GM23338 (cell line): Measurements from ENCODE around the gene IGF2. TPM values are rescaled to one million over a fixed set of nuclear protein-coding genes. Genes with fewer than 3 reads are reported as not detected.

Experiments used
- ATAC-seq: fragments of 200-7000 bp; cut with Tn5 transposase; 3 replicates; pipeline ENCODE4 v1.9.1; 2020
- DNase-seq: peaks from one replicate; pipeline ENCODE4 v3.0.0-alpha.2; 2015; ENCODE audit warnings: low spot score
- H2AFZ ChIP-seq: fragments of 200-600 bp; sonication (generic); 2 replicates; pipeline ENCODE4 v1.8.0; 2016; ENCODE audit warnings: antibody characterized with exemption, mild to moderate bottlenecking, moderate library complexity
- H3F3A ChIP-seq: fragments of 200-600 bp; sonication (generic); replicated peaks from 2 replicates; pipeline ENCODE4 v1.8.0; 2017; ENCODE audit warnings: antibody characterized with exemption, mixed run types, low read depth
- H3K27ac ChIP-seq: fragments of 200-600 bp; sonication (generic); 2 replicates; pipeline ENCODE4 v1.6.1; 2016; ENCODE audit warnings: low read depth
- H3K27me3 ChIP-seq: fragments of 200-600 bp; sonication (generic); 2 replicates; pipeline ENCODE4 v1.8.0; 2016; ENCODE audit warnings: mild to moderate bottlenecking, mixed run types, moderate library complexity; ENCODE audit not compliant: insufficient read depth
- H3K36me3 ChIP-seq: fragments of 200-600 bp; sonication (generic); 2 replicates; pipeline ENCODE4 v1.8.0; 2016; ENCODE audit warnings: mild to moderate bottlenecking; ENCODE audit not compliant: insufficient read depth
- H3K4me1 ChIP-seq: fragments of 200-600 bp; sonication (generic); 2 replicates; pipeline ENCODE4 v1.8.0; 2016; ENCODE audit warnings: mild to moderate bottlenecking, moderate library complexity; ENCODE audit not compliant: insufficient read depth
- H3K4me2 ChIP-seq: fragments of 200-600 bp; sonication (generic); 2 replicates; pipeline ENCODE4 v1.7.1; 2017; ENCODE audit warnings: mixed run types
- H3K4me3 ChIP-seq: fragments of 200-600 bp; sonication (generic); 2 replicates; pipeline ENCODE4 v1.6.1; 2016; ENCODE audit warnings: mixed run types
- H3K79me2 ChIP-seq: fragments of 200-600 bp; sonication (generic); replicated peaks from 2 replicates; pipeline ENCODE4 v1.8.0; 2017; ENCODE audit warnings: mild to moderate bottlenecking; ENCODE audit not compliant: insufficient read depth
- H3K9me2 ChIP-seq: fragments of 200-600 bp; sonication (generic); 2 replicates; pipeline ENCODE4 v1.8.0; 2017; ENCODE audit not compliant: insufficient read depth
- H4K20me1 ChIP-seq: fragments of 200-600 bp; sonication (generic); replicated peaks from 2 replicates; pipeline ENCODE4 v1.8.0; 2017; ENCODE audit warnings: mild to moderate bottlenecking; ENCODE audit not compliant: insufficient read depth
- H3K27ac Mint-ChIP-seq: 2 replicates; pipeline ENCODE4 v1.8.0; 2020; ENCODE audit warnings: inconsistent platforms, mild to moderate bottlenecking, moderate library complexity, mixed read lengths
- H3K27me3 Mint-ChIP-seq: 3 replicates; pipeline ENCODE4 v1.8.0; 2022; ENCODE audit warnings: low read depth, mild to moderate bottlenecking, moderate library complexity, mixed read lengths, inconsistent platforms; ENCODE audit not compliant: insufficient read depth, poor library complexity
- H3K36me3 Mint-ChIP-seq: 3 replicates; pipeline ENCODE4 v1.8.0; 2021; ENCODE audit warnings: low read depth, mild to moderate bottlenecking, inconsistent platforms, moderate library complexity, mixed read lengths
- H3K4me1 Mint-ChIP-seq: 3 replicates; pipeline ENCODE4 v1.8.0; 2020; ENCODE audit warnings: mild to moderate bottlenecking, inconsistent platforms, mixed read lengths
- H3K4me3 Mint-ChIP-seq: 3 replicates; pipeline ENCODE4 v1.8.0; 2021; ENCODE audit warnings: moderate library complexity, mild to moderate bottlenecking, inconsistent platforms, mixed read lengths
- H3K9me3 Mint-ChIP-seq: 3 replicates; pipeline ENCODE4 v1.8.0; 2020; ENCODE audit warnings: moderate library complexity, mild to moderate bottlenecking, inconsistent platforms, mixed read lengths
- CREB1 ChIP-seq: fragments of 250-450 bp; sonication (Bioruptor Pico); IDR thresholded peaks from 2 replicates; pipeline ENCODE4 v1.5.0; 2020; ENCODE audit warnings: low read depth, mild to moderate bottlenecking, moderate library complexity
- EZH2 ChIP-seq: fragments of 200-600 bp; sonication (generic); IDR thresholded peaks from one replicate; pipeline ENCODE4 v1.8.0; 2017; ENCODE audit warnings: antibody characterized with exemption, mild to moderate bottlenecking, low read depth; ENCODE audit not compliant: unreplicated experiment
- EZH2phosphoT487 ChIP-seq: fragments of 200-600 bp; sonication (generic); IDR thresholded peaks from one replicate; pipeline ENCODE4 v1.8.1; 2018; ENCODE audit warnings: antibody characterized with exemption; ENCODE audit not compliant: unreplicated experiment
- JUNB ChIP-seq: IDR thresholded peaks from one replicate; pipeline ENCODE4 v1.6.1; 2016; ENCODE audit warnings: antibody characterized with exemption; ENCODE audit not compliant: unreplicated experiment
- NANOG ChIP-seq: IDR thresholded peaks from 2 replicates; pipeline ENCODE4 v1.6.1; 2016; ENCODE audit warnings: antibody characterized with exemption, borderline replicate concordance
- POLR2AphosphoS5 ChIP-seq: IDR thresholded peaks from 2 replicates; pipeline ENCODE4 v1.6.1; 2016; ENCODE audit warnings: antibody characterized with exemption, low read depth
- STAT1 ChIP-seq: IDR thresholded peaks from one replicate; pipeline ENCODE4 v1.6.1; 2016; ENCODE audit warnings: antibody characterized with exemption; ENCODE audit not compliant: unreplicated experiment
- ZNF114 ChIP-seq: fragments of 250-450 bp; sonication (Bioruptor Pico); IDR thresholded peaks from 2 replicates; pipeline ENCODE4 v1.5.0; 2020; ENCODE audit warnings: mild to moderate bottlenecking, moderate library complexity
- ZNF331 ChIP-seq: fragments of 250-450 bp; sonication (Bioruptor Pico); IDR thresholded peaks from 2 replicates; pipeline ENCODE4 v1.5.0; 2020; ENCODE audit warnings: low read depth, mild to moderate bottlenecking, moderate library complexity
- polyA plus RNA-seq: library from polyadenylated mRNA; unstranded; fragments of >200 nt; fragmentation: Nextera tagmentation; extraction: Ambion mirVana; gene quantifications from 2 replicates; pipeline ENCODE4 v1.2.1, GENCODE V29; 2016
- total RNA-seq: library from RNA; depleted of rRNA; stranded (reverse); fragments of >200 nt; shearing (Covaris generic); gene quantifications from 2 replicates; pipeline ENCODE4 v1.2.3, GENCODE V29; 2014
- TF ChIP-seq, protein P1 (sequence below), 2 experiments: fragments of 200-600 bp in 1 of 2; sonication (generic) in 1 of 2; conservative IDR thresholded peaks; 2 replicates each; pipeline versions ENCODE4 v1.5.1 to v1.6.1; 2016 to 2017; ENCODE audit warnings: antibody characterized with exemption in 2 of 2, low read depth in 2 of 2, mild to moderate bottlenecking in 2 of 2, moderate library complexity in 1 of 2
- TF ChIP-seq, protein P2 (sequence below): IDR thresholded peaks from one replicate; pipeline ENCODE4 v1.6.1; 2018; ENCODE audit warnings: antibody characterized with exemption; ENCODE audit not compliant: unreplicated experiment

IGF2 gene
- total and polyA plus RNA-seq, 2 experiments from 2014 or later = 1.4 to 4.0 TPM

DNA sequence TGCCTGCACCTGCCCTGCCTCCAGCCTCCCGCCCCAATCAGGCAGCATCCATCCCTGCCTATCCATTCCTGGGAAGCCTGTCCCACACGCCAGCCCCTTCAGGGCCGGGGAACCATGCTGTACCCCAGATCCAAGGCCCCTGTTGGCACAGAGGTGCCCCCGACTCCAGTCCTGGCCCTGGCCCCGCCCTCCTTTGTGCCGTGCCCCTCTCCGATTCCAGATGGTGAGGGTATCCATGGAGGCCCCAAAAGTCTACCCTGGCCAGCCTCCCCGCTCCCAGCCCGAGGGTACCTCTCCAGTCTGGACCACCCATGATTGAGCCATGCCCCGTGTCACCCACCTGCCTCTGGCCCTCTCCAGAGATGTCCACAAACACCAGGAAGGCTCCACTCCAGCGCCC, 35.2 kb upstream of the IGF2 start:
- Mint-ChIP-seq H3K27me3 (peaks cover 24% of the 10 kb centered on the region), H3K9me3 (no peaks in the 10 kb centered on the region), H3K4me3 (no peak overlapping the region), H3K27ac (no peak overlapping the region), H3K36me3 (no peaks in the 10 kb centered on the region), H3K4me1 (no peaks in the 10 kb centered on the region)
- no peaks in the 10 kb centered on the region for H3K4me1 ChIP-seq
- DNase-seq = no peak
- no peak overlapping the region for H3K4me3 ChIP-seq
- H3K9me2 ChIP-seq = no peaks in the 10 kb centered on the region
- no peak overlapping the region for H3K4me2 ChIP-seq
- TF ChIP-seq NANOG = no peak
- TF ChIP-seq CREB1 (CRISPR knock-in tag) = no peak
- no peak for TF ChIP-seq STAT1
- TF ChIP-seq, protein P1, sequence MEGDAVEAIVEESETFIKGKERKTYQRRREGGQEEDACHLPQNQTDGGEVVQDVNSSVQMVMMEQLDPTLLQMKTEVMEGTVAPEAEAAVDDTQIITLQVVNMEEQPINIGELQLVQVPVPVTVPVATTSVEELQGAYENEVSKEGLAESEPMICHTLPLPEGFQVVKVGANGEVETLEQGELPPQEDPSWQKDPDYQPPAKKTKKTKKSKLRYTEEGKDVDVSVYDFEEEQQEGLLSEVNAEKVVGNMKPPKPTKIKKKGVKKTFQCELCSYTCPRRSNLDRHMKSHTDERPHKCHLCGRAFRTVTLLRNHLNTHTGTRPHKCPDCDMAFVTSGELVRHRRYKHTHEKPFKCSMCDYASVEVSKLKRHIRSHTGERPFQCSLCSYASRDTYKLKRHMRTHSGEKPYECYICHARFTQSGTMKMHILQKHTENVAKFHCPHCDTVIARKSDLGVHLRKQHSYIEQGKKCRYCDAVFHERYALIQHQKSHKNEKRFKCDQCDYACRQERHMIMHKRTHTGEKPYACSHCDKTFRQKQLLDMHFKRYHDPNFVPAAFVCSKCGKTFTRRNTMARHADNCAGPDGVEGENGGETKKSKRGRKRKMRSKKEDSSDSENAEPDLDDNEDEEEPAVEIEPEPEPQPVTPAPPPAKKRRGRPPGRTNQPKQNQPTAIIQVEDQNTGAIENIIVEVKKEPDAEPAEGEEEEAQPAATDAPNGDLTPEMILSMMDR (conservative IDR thresholded peaks at IDR 0.05; ENCODE audit: low read depth in 2 of 2) = no peak
- TF ChIP-seq POLR2AphosphoS5 = no peak
- TF ChIP-seq JUNB = no peak
- TF ChIP-seq, protein P2, sequence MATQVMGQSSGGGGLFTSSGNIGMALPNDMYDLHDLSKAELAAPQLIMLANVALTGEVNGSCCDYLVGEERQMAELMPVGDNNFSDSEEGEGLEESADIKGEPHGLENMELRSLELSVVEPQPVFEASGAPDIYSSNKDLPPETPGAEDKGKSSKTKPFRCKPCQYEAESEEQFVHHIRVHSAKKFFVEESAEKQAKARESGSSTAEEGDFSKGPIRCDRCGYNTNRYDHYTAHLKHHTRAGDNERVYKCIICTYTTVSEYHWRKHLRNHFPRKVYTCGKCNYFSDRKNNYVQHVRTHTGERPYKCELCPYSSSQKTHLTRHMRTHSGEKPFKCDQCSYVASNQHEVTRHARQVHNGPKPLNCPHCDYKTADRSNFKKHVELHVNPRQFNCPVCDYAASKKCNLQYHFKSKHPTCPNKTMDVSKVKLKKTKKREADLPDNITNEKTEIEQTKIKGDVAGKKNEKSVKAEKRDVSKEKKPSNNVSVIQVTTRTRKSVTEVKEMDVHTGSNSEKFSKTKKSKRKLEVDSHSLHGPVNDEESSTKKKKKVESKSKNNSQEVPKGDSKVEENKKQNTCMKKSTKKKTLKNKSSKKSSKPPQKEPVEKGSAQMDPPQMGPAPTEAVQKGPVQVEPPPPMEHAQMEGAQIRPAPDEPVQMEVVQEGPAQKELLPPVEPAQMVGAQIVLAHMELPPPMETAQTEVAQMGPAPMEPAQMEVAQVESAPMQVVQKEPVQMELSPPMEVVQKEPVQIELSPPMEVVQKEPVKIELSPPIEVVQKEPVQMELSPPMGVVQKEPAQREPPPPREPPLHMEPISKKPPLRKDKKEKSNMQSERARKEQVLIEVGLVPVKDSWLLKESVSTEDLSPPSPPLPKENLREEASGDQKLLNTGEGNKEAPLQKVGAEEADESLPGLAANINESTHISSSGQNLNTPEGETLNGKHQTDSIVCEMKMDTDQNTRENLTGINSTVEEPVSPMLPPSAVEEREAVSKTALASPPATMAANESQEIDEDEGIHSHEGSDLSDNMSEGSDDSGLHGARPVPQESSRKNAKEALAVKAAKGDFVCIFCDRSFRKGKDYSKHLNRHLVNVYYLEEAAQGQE = no peak
- no peak for TF ChIP-seq ZNF331 (CRISPR knock-in tag)
- no peaks in the 10 kb centered on the region for H4K20me1 ChIP-seq
- H2AFZ ChIP-seq = no peak overlapping the region
- no peaks in the 10 kb centered on the region for H3K79me2 ChIP-seq
- no peak for ATAC-seq
- no peaks in the 10 kb centered on the region for H3K27me3 ChIP-seq
- no peaks in the 10 kb centered on the region for H3K36me3 ChIP-seq
- no peak overlapping the region for H3K27ac ChIP-seq
- no peaks in the 10 kb centered on the region for H3F3A ChIP-seq

DNA sequence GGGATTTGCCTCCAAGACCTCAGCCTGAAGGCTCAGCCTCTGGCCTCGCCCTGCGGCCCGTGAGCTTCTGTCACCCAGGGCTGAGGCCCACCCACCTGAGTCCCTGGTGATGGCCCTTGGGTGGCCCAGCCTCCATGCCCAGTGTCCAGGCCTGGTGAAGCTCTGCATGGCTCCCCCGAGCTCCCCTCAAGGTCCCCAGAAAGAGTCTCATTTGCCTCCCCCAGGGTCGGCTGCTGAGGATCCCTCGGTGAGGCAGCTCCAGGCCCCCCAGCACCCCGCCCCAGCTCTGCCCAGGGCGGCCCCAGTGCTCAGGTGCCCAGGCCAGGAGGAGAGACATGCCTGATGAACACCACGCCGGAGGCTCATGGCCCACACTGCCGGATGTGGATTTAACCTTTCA, 34.6 kb upstream of the IGF2 start:
- no peaks in the 10 kb centered on the region for H3K27me3 ChIP-seq
- H3K4me3 Mint-ChIP-seq = no peak overlapping the region
- no peak overlapping the region for H3K4me3 ChIP-seq
- H2AFZ ChIP-seq = no peak overlapping the region
- no peaks in the 10 kb centered on the region for H4K20me1 ChIP-seq
- no peaks in the 10 kb centered on the region for H3F3A ChIP-seq
- H3K27me3 Mint-ChIP-seq = peaks cover 25% of the 10 kb centered on the region
- H3K36me3 ChIP-seq = no peaks in the 10 kb centered on the region
- no peak overlapping the region for H3K4me2 ChIP-seq
- no peaks in the 10 kb centered on the region for H3K79me2 ChIP-seq
- DNase-seq = no peak
- H3K9me3 Mint-ChIP-seq = no peaks in the 10 kb centered on the region
- H3K4me1 Mint-ChIP-seq = no peaks in the 10 kb centered on the region
- no peak overlapping the region for H3K27ac ChIP-seq
- no peak overlapping the region for H3K27ac Mint-ChIP-seq
- ATAC-seq = no peak
- no peaks in the 10 kb centered on the region for H3K9me2 ChIP-seq
- no peaks in the 10 kb centered on the region for H3K4me1 ChIP-seq
- H3K36me3 Mint-ChIP-seq = no peaks in the 10 kb centered on the region
- TF ChIP-seq ZNF114 (no peak), EZH2phosphoT487 (no peak), JUNB (no peak), NANOG (no peak), EZH2 (no peak), ZNF331 (CRISPR knock-in tag) (no peak), STAT1 (no peak), CREB1 (CRISPR knock-in tag) (no peak)
- TF ChIP-seq, protein P2 = no peak
- TF ChIP-seq, protein P1 (conservative IDR thresholded peaks at IDR 0.05; ENCODE audit: low read depth in 2 of 2) = no peak
